Central memory CD4-positive, alpha-beta T cell (primary cell): ENCODE results near the gene PGM1.
A peak's percentile ranks its signal among the peaks of the same experiment; 100 is the strongest.

Experiments used
- DNase-seq: peaks from one replicate; pipeline ENCODE4 v3.0.0; 2022

Gene PGM1

GRCh38 chr1:63635681-63636080 lies 42.5 kb downstream of the PGM1 start:
- no peak for DNase-seq

DNA sequence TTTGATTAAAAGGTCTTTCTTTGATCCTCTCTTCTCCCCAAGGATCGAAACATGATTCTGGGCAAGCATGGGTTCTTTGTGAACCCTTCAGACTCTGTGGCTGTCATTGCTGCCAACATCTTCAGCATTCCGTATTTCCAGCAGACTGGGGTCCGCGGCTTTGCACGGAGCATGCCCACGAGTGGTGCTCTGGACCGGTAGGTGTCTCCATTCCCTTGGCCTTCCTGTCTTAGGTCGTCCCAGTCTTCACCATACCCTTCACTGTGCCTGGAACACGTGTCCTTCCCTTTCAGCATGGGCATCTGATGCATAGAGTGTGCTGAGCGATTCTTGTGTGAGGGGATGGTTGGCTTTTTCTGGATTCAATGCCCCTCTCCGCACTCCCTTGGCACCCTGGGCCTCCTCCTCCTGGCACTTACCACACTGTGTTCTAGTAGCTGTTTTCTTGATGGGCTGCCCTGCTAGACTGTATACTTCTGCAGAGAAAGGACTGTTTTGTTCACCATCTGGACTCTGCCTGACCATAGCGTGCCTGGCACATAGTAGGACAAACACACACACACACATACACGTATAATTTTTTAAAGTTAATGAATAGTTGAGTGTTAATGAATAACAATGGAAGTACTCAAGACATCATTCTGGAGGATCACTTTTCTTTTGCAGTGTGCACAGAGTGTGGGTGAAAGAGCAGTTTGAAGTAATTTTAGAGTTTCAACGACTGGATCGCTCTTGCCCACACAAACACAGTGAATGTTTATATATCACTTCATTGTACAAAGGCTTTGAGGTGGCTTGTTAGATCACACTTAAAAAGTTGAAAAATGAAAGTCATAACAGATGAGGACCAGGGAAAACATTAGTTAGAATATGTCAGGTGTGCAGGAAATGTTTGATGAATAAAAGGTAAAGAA lies 43.2 kb downstream of the PGM1 start:
- DNase-seq = no peak

DNA sequence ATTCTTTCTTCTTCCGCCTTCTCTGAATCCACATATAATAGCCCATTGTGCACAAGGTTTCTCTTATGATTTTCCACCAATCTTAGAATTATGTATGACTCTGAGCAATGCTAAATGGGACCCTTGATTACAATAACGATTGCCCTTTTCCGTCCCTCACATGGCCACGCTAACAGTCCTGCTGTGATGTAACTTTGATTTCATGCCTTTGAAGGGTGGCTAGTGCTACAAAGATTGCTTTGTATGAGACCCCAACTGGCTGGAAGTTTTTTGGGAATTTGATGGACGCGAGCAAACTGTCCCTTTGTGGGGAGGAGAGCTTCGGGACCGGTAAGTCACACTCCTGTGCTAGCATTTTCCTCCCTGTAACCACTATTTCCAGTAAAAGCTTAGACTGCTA lies 45.3 kb downstream of the PGM1 start:
- DNase-seq = no peak

GRCh38 chr1:63638875-63639274 lies 45.7 kb downstream of the PGM1 start:
- DNase-seq = no peak

- DNase-seq = no peak
Measured at GRCh38 chr1:63640633-63641567, 47.7 kb downstream of the PGM1 start.

GRCh38 chr1:63641615-63642014 lies 48.4 kb downstream of the PGM1 start:
- no peak for DNase-seq

DNA sequence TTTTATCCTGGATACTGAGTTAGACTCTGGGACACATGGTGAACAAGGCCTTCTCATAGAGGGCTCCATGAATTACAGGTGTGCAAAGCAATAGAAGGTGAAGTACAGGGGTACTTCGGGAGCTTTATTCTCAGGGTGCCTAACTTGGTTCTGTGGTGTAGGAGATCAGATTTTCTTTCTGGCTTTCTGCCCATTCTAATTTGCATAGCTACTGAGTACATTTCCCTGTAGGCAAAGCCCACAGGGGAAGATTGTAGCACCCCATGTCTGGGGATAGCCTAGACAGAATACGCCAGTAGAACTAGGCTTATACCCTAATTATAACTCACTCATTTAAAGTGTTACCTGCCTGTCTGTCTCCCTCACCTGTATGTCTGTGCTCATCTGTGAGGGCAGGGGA lies 49.7 kb downstream of the PGM1 start:
- no peak for DNase-seq

DNA sequence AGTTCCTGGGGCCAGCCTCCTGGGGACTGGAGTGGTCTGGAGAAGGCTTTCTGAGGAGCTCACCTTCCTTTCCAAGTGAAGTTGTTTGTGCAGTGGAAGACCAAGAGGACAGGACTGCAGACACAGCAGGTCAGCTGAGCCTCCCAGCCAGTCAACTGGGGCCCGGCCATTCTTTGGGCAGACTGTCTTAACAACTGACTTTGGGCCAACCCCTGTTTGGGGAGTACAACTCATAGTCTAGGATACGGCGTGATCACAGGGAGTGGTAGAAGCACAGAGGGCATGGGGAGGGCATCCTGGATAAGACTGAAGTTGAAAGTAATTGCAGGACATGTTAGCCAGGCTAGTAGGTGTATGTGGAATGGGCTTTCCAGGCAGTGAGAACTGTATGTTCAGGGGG lies 50.3 kb downstream of the PGM1 start:
- no peak for DNase-seq

- DNase-seq = no peak
Measured at GRCh38 chr1:63643926-63644325, 50.7 kb downstream of the PGM1 start.

DNA sequence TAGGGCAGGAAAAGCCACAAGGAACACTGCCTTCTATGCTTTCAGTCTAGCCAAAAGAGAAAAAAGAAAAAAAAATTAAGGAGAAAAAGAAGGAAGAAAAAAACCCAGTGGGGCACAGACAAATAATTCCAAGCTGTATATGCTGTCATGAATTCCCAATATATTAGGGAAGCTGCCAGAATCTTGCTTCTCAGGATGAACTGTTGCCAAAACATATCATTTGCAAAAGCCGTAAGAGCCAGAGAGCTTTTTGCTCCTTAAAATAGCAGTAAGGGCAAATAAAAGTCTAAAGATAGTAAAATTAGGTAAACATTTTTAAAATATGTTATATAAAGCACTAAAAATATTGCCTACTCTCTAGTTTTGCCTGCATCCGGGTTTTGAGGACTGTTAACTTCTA lies 52.1 kb downstream of the PGM1 start:
- no peak for DNase-seq

- DNase-seq = no peak
Measured at GRCh38 chr1:63648689-63649088, 55.5 kb downstream of the PGM1 start.

GRCh38 chr1:63651161-63651701 lies 58.0 kb downstream of the PGM1 start:
- peak; percentile 63 for DNase-seq

GRCh38 chr1:63653976-63654375 lies 60.8 kb downstream of the PGM1 start:
- no peak for DNase-seq

DNA sequence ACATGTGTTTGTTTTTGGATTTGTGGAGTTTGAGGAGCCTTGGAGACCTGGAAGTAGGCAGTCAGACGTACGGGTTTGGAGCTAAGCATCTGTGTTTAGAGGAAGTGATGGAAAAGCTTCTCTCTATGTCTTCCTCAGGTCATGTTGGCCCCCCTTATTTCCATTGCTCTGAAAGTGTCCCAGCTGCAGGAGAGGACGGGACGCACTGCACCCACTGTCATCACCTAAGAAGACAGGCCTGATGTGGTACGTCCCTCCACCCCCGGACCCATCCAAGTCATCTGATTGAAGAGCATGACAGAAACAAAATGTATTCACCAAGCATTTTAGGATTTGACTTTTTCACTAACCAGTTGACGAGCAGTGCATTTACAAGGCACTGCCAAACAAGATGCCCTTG lies 66.2 kb downstream of the PGM1 start:
- DNase-seq = no peak

DNA sequence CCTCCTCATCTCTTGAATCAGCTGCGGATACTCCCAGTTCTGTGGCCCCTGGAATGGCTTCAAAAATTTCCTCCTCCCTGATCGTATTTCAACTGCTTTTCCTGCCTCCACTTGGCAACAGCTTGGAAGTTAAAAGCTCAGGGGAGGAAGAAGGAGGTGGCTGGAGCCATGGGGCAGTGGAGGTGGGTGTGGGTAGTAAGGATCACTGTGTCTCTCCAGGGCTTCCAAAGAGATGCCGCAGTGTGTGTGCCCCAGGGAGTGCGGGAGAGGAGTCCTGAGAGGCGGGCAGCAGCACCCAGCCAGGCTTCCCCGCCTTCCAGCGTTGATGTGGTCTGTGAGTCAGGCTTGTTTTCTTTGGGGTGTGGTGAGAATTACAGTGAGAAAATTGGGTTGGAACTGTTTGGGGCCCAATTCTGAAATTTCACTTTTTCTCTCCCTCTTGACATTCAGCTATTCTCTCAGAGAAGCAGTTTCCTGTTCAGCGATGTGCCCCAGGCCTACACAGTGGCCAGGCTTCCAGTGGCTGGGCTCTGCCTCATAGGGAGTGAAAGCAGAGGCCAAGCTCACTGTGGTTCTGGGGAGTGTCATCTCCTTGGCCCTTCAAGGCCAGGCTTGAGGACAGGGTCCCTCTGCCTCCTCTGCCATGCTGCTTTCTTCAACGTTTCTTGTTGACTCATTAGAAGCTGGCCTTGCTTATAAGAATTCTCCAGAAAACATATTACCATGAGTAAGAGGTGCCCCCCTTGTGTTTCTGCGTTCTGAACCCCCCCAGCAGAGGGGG lies 69.0 kb downstream of the PGM1 start:
- DNase-seq = no peak

DNA sequence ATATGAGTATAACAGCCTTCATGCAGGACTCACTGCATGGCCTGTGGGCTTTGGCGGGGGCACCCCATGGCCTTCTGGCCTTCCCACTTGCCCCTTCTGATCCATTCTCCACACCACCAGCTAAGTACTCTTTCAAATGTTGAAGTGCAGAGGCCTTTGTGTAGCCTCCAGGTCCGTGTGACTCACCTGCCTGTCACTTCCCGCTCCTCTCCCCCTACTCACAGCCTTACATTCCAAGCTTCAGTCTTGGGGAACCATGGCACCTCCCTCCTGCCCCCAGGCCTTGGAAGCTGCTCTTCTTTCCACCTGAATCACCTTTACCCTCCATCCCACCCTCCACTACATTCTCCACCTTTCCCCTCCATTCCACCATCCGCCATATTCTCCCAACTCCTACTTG lies 69.6 kb downstream of the PGM1 start:
- no peak for DNase-seq

- DNase-seq = no peak
Measured at GRCh38 chr1:63663301-63663700, 70.1 kb downstream of the PGM1 start.

- DNase-seq = no peak
Measured at GRCh38 chr1:63663873-63664272, 70.7 kb downstream of the PGM1 start.

GRCh38 chr1:63664742-63665141 lies 71.5 kb downstream of the PGM1 start:
- no peak for DNase-seq

DNA sequence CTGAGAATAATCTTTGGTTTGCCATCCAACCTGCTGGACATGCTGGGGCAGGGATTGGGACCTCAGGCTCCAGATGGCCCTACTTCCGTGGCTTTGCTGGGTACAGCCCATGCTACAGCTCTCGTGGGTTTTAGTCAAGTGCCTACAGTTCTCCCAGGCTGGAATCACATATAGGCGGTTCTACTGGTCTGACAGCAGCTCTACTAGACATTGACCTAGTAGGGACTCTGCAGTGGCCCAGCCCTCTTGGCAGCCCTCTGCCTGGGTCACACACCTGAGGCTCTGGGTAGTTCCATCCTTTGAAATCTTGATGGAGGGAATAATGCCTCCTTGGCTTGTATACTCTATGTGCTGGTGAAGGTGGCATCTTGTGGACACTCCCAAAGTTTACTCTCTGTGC lies 72.2 kb downstream of the PGM1 start:
- no peak for DNase-seq

DNA sequence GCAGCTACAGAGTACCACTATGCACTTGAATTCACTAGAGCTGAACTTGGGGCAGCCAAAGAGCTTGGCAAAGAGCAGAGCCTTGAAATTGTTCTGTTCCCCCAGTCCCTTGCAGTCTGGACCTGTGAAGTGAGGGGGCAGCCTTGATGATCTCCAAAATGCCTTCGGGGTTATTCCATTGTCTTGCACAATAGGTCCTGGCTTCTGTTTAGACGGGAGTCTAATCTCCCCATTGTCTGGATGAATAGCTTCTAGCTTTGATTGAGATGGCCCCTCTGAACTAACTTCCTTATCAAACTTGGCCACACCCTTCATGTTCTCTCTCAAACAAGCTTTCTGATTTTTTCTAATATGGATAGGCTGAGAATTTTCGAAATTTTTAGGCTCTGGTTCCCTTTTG lies 72.6 kb downstream of the PGM1 start:
- DNase-seq = no peak

GRCh38 chr1:63668298-63668697 lies 75.1 kb downstream of the PGM1 start:
- DNase-seq = no peak
